GM19452 (cell line): ENCODE results near the gene TRIM46.
"Not testable (repeated sequence)": the region's sequence is repeated elsewhere in the genome, so short reads cannot be mapped to it uniquely, and the experiment has no call there.

Experiments
- ATAC-seq: cut with Tn5 transposase; IDR thresholded peaks from one replicate; pipeline ENCODE4 v1.9.1; 2021; ENCODE audit not compliant: unreplicated experiment

TRIM46 gene

DNA sequence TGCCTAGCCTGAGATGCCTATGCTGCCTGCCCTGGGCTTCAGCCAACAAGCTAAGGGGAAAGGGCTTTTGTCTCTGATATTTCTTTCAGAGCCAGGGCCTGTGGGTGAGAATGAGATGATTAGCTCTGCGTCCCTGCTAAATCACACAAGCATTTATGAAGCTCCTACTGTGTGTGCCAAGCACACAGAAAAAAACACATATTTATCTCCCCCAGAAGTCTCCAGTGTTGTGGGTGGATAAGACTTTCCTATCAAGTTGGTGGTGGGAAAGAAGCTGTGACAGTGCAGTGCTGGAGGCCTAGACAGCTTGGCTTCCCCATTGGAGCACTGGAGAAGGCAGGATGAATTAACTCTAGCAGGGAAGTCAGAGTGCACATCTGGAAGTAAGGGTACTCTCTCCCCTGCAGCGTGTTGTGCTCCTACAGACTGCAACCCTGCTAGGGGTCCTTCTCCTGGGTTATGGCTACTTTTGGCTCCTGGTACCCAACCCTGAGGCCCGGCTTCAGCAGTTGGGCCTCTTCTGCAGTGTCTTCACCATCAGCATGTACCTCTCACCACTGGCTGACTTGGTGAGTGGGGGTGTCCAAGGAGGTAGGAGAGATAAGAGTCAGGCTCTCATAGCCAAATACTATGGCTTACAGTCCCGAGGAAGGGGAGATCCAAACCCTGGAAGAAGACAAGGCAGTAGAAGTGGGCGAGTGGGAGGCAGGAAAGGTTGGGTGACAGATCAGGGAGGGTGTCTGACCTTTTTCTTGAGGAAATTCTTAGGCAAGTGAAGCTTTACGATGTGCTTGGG lies 36.3 kb upstream of the TRIM46 start:
- ATAC-seq: no peak

GRCh38 chr1:155139895-155140629 lies 33.6 kb upstream of the TRIM46 start, which contains the start of gene DPM3:
Gene DPM3 (minus strand): TSS chr1:155140531. CDS start chr1:155140240, 291 bp downstream.
- peak; percentile 54 for ATAC-seq

DNA sequence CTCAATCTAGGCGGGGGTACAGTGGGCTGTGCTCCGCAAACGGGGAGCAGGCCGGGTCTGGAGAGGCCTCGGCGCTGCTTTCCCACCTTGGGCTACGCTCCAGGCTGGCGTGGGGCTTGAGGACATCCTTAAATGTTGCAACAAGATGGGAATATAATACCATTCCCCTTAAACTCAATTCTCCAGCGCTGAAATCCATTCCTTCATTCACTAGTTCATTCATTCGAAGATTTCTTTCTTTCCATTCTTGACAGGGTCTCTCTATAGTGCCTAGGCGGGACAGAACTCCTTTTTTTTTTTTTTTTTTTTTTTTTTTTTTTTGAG lies 33.1 kb upstream of the TRIM46 start:
- ATAC-seq: no peak

DNA sequence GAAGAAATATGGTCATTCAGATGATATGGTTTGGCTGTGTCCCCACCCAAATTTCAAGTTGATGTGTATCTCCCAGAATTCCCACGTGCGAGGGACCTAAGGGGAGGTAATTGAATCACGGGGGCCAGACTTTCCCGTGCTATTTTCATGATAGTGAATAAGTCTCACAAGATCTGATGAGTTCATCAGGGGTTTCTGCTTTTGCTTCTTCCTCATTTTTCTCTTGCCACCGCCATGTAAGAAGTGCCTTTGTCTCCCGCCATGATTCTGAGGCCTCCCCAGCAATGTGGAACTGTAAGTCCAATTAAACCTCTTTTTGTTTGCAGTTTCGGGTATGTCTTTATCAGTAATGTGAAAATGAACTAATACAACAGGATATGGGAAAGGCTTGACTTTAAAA lies 31.9 kb upstream of the TRIM46 start:
- no peak for ATAC-seq

DNA sequence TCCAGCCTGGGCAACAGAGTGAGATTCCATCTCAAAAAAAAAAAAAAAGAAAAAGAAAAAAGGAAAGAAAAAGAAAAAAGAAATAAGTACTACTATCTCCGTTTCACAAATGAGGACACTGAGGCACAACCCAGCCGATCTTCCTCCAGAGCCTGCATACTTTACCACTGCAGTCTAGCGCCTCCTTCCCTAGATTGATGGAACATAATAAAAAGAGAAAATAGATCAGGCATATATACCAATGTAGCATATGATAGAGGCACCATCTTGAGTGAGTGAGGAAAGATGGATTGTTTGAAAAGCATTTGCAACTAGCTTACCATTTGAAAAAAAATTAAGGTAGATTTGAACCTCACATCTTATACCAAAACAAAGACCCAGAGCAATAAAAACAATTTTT lies 28.2 kb upstream of the TRIM46 start:
- ATAC-seq: no peak

- ATAC-seq: not testable (repeated sequence)
These were observed 17.5 kb upstream of the TRIM46 start for GRCh38 chr1:155155996-155156643.

DNA sequence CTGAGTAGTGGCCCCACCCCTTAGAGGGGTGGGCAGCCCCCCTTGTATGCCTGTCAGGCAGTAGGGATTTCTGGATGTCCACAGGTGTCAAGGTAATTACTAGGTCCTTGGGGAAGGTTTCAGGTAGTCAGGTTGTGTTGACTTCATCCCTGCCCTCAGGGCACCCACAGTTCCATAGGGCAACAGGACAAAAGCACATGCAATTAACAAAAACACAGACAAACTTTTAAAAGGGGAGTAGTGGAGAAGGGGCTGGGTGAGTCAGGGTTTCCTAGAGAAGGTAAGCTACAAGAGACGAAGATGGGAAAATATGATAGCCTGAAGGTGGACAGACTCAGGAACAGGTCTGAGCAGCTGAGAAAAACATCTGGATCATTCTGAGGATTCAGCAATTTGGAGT lies 14.7 kb upstream of the TRIM46 start:
- ATAC-seq: no peak

DNA sequence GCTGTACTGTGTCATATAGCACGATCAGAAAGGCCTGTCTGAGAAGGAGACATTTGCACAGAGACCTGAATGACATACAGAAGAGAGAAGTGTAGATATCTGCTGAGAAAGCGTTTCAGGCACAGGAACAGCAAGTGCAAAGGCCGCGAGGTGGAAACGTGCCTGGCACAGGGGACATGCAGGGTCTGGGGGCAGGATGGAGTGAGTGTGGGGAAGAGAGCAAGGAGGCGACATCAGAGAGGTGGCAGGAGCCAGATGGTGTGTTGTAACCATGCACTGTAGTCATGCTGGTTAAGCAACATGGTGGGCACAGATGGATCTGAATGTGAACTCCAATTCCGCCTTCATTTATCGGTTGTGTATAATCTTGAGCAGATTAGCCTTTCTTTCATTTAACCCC lies 13.5 kb upstream of the TRIM46 start:
- ATAC-seq: no peak

DNA sequence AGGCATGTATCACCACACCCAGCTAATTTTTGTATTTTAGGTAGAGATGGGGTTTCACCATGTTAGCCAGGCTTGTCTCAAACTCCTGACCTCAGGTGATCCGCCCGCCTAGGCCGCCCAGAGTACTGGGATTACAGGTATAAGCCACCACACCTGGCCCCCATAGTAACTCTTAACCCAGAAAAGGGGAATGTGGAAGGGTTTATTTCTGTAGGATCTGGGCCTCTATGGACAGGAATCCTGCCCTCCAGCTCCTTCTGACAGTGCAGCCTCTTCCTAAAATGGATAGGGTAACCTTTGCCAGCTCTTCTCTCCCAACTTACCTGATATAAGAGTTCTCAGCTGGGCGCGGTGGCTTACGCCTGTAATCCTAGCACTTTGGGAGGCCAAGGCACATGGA lies 11.0 kb upstream of the TRIM46 start:
- not testable (repeated sequence) for ATAC-seq

GRCh38 chr1:155163785-155164184 lies 9.9 kb upstream of the TRIM46 start:
- not testable (repeated sequence) for ATAC-seq

- ATAC-seq: not testable (repeated sequence)
These were observed 9.0 kb upstream of the TRIM46 start for GRCh38 chr1:155164625-155165024.

DNA sequence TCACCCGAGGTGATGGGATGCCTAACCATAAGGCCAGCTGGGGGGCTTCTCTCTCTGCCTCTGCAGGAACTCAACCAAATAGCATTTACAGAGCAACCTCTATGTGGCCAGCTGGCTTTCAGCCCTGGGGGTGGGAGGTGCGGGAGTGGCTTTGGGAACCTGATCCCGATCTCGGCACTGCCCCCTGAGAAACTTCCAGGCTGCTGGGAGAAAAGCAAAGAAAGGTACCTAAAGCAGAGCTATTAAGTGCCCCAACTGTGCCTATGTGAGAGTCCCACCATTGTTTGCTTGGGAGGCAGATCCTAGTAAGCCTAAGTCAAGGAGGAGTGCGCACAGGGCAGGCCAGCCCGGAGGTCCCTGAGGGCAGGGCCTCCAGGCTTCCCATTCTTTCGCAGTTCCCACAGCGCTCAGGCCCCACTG lies 7.6 kb upstream of the TRIM46 start:
- no peak for ATAC-seq

DNA sequence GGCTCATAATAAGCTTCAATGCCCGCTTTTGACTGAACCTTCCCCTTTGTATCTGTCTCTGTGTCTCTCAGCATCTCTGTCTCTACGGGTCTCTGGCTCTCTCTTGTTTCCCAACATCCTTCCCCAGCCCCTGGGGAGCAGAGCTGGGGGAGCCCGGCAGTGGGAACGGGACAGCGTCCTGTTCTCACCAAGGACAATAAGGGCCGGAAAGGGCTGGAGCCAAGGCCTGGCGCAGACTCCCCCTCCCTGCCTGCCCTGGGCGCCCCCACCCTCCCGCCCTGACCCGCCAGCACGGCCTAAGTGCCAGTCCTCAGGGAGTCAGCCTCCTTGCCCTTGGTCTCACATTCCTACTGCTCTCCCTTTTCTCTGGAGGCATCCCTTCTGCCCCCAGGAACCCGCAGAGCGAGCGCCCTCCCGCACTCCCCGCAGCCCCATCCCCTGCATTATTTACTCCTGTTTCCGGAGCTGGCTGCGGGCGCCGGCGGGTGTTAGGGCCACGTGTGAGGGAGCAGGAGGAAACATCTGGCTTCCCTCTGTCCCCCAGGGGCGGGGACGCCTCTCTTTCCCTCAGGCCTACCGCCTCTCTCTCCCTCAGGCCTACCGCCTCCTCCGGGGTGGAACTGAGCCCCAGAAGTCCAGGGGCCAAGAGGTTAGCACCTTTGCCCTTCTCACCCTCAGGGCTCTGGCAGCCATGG lies 7.0 kb upstream of the TRIM46 start:
- ATAC-seq: no peak

DNA sequence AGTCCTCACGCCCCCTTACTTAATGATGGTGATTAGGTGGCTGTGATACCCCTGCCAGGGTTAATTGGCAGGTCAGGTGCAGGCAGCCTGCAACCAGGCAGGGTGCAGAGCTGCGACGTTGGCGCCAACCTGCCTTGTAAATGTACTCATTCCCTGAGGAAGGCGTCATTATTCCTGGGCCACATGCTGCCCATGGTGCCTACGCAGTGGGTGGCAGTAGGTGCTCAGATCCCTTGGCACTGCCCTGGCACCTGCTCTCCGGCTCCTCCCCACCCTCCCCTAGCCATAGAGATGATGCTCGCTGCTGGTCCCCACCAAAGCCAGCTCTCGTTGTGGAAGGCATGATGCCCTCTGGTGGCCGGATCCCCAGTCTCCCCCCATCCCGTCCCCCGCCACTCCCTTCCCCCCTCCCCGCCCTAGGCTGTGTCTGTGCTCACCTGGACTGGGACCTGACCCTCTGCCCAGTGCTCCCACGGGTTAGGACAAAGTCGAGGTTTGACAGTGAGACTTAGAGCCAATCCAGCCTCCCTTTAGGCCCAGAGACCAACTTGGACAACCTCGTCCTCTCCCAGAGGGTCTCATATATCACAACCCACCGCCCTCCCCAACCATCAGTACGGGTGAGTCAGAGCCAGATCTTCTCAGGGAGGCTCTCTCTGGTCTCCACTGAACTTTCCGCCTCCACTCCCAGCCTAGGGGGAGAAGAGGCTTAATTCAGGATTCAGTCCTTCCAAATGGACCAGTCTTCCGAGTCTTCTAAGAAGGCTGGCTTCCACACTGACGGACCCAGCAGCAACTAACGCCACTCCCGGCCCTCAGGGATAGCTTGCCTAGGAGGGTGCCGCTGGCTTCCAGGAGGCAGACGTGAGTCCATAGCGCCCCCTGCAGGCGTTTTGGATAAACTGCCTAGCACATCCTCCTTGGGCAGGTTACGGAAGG lies 6.2 kb upstream of the TRIM46 start:
- ATAC-seq: no peak

- ATAC-seq: not testable (repeated sequence)
These were observed 5.6 kb upstream of the TRIM46 start for GRCh38 chr1:155168105-155168445.

DNA sequence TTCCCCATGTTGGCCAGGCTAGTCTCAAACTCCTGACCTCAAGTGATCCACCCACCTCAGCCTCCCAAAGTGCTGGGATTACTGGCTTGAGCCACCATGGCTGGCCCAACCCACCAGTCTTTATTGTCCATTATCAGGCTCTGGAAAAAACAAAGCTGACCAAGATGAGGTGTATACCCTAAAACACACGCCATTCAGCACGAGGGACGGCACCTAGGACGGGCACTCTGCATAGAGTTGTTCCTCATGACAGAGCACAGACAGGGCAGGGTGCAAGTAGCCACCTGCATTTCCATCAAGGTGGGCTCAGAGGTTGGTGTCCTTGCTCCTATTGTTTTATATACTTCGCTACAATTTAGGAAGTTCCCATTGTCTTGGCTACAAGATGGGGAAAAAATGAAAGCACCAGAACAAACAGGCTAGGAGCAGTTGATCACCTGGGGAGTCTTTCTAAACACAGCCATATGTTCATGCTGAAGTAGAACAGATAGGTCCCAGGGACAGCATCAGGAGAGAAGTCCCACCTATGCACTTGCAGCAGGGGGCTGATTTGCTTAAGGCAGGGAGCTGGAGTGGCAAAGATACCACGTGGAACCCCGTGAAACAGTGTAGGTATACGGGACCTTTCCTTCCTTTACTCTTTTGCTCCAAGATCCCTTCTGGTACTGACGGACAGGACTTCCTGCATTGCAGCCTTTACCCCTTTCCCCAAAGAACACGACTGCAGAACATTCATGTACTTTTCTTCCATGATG lies 5.0 kb upstream of the TRIM46 start:
- ATAC-seq: no peak

DNA sequence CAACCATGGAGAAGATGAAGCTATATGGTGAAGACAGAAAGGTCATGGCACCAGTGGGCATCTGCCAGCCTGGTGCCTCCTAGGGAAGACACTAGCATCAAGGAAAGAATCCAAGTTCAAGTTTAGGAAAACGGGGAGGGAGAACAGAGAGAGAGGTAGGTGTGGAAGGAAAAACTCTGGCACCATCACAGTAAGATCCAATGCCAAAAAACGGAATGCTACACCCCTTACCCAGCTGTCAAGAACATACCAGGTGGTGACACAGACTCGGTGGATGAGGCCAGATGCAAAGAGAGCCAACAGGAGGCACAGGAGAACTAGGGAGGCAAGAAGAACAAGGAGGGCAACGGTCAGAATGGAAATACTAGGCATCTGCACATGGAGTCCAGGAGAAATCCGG lies 4.1 kb upstream of the TRIM46 start:
- no peak for ATAC-seq

DNA sequence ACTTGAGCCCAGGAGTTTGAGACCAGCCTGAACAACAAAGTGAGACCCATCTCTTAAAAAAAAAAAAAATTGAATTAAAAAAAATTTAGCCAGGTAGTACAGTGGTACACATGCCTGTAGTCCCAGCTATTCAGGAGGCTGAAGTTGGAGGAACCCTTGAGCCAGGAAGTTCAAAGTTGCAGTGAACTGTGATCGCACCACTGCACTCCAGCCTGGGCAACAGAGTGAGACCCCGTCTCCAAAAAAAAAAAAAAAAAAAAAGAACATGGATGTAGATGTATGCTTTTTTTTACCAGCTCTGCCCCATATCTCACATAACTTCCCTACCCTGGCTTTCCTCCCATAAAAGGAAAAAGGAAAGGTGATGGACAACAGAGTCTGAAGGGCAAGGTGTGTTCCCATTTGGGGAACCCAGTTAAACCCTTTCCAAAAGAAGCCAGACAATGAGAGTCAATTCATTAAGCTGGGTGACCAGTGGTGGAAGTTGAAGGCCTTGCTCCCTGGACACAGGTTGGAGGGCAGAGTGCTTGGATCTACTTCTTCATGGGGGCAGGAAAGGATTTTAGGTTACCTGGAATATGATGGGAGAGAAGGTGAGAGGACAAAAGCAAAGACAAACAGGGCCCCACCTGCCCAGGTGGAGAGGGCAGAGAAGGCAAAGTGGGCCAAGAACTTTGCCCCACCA lies 3.4 kb upstream of the TRIM46 start:
- no peak for ATAC-seq

DNA sequence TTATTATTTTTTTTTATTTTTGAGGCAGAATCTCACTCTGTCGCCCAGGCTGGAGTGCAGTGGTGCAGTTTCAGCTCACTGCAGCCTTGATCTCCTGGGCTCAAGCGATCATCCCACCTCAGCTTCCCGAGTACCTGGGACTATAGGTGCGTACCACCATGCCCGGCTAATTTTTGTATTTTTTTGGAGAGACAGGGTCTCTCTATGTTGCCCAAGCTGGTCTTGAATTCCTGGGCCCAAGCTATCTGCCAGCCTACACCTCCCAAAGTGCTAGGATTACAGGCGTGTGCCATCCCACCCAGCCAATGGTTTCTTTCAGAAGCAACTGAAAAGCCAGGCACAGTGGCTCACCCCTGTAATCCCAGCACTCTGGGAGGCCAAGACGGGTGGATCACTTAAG lies 2.8 kb upstream of the TRIM46 start:
- ATAC-seq: no peak
